ENCODE results near the gene MEIKIN.

DNA sequence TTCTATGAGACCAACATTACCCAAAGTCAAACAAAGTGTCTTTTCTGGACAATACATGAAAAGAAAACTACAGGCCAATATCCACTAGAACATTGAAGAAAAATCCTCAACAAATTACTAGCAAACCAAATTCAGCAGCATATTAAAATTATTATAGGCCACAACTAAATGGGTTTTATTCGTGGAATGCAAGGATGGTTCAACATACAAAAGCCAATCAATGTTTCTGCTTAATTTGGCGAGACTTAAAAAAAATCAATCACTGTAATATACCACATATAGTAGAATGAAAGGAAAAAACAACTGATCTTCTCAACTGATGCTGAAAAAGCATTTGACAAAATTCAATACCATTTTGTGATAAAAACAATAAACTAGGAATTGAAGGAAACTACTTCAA lies 96.8 kb downstream of the MEIKIN start:
- TF ChIP-seq, protein P1, sequence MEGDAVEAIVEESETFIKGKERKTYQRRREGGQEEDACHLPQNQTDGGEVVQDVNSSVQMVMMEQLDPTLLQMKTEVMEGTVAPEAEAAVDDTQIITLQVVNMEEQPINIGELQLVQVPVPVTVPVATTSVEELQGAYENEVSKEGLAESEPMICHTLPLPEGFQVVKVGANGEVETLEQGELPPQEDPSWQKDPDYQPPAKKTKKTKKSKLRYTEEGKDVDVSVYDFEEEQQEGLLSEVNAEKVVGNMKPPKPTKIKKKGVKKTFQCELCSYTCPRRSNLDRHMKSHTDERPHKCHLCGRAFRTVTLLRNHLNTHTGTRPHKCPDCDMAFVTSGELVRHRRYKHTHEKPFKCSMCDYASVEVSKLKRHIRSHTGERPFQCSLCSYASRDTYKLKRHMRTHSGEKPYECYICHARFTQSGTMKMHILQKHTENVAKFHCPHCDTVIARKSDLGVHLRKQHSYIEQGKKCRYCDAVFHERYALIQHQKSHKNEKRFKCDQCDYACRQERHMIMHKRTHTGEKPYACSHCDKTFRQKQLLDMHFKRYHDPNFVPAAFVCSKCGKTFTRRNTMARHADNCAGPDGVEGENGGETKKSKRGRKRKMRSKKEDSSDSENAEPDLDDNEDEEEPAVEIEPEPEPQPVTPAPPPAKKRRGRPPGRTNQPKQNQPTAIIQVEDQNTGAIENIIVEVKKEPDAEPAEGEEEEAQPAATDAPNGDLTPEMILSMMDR (conservative IDR thresholded peaks at IDR 0.05): no peak
- TF ChIP-seq EZH2 (IDR thresholded peaks at IDR 0.05; ENCODE audit: low read depth): no peak

All from PC-9 (cell line).